Activated T-cell treated with anti-CD3 and anti-CD28 coated beads, Interleukin-2, amount 50 U/mL, for 4 hours (primary cell): ENCODE results near the gene OR8K3. TPM values are rescaled to one million over a fixed set of nuclear protein-coding genes. Genes with fewer than 3 reads are reported as not detected.

Experiments
- ATAC-seq, 2 donors: fragments of 200-7000 bp; cut with Tn5 transposase; one replicate each; pipeline ENCODE4 v1.10.0; 2021
- DNase-seq: peaks from one replicate; pipeline ENCODE4 v3.0.0-alpha.2; 2020
- H3K27me3 Mint-ChIP-seq: one replicate; pipeline ENCODE4 v1.8.0; 2021; ENCODE audit warnings: low read depth, mixed read lengths
- H3K36me3 Mint-ChIP-seq: one replicate; pipeline ENCODE4 v1.8.0; 2022; ENCODE audit warnings: mixed read lengths; ENCODE audit not compliant: insufficient read depth
- H3K4me1 Mint-ChIP-seq: one replicate; pipeline ENCODE4 v1.8.0; 2021; ENCODE audit warnings: low read depth, mixed read lengths
- H3K4me3 Mint-ChIP-seq: one replicate; pipeline ENCODE4 v1.8.0; 2021; ENCODE audit warnings: mild to moderate bottlenecking, moderate library complexity, mixed read lengths
- H3K9me3 Mint-ChIP-seq: one replicate; pipeline ENCODE4 v1.8.0; 2021; ENCODE audit warnings: mixed read lengths
- total RNA-seq, 3 donors: library from RNA; stranded (reverse); gene quantifications; one replicate each; pipeline ENCODE4 v1.2.1, GENCODE V29; 2021

OR8K3 gene
- not detected for total RNA-seq

DNA sequence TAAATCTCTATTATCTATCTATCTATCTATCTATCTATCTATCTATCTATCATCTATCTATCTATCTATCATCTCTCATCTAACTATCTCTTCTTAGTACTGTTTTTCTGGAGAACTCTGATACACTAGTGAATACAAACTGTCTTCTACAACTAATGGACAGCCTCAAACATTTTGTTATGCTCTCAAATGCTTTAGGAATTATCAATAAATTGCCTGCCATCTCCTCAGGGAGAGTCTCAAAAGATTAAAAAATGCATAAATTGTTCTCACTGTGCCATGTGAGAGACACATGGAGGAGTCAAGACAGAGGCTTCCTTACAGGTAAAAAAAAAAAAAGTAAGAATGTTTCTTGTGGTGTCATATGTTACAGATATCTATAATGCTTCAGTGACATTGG lies at the start of gene OR8K3:
OR8K3 (plus strand) TSS at position 301 of the 400 bp plus-strand sequence. CDS start 3,163 bp downstream, outside the sequence.
- H3K27me3 Mint-ChIP-seq, result no peaks in the 10 kb centered on the region
- peaks cover 17% of the 10 kb centered on the region for H3K9me3 Mint-ChIP-seq
- H3K4me1 Mint-ChIP-seq, result no peaks in the 10 kb centered on the region
- DNase-seq (no peak), ATAC-seq (no peak)
- no peak within 1 kb of the TSS for H3K4me3 Mint-ChIP-seq
- H3K36me3 Mint-ChIP-seq, result no peaks in the 10 kb centered on the region

DNA sequence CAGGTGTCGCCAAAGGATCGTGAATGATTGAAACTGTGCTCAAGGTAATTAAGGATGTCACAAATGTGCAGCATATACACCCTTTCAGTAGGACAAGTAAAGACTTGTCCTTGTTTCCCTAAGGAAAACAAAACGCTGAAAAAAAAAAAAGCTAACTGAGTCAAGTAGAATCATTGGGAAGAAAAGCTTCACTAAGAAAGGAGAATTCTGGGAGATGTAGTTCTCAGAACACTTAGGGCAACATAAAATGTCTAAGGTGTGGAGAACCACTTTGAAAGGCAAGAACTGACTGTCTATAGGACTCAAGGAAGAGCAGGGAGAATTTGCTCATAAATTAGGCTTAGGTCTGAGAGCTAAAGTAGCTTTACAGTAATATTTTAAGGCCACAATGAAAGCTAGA lies 43.9 kb upstream of the OR8K3 start:
- DNase-seq (no peak), ATAC-seq (no peak)
- peaks cover 35% of the 10 kb centered on the region for H3K9me3 Mint-ChIP-seq
- H3K36me3 Mint-ChIP-seq, result no peaks in the 10 kb centered on the region
- H3K4me3 Mint-ChIP-seq, result no peak overlapping the region
- H3K4me1 Mint-ChIP-seq, result no peaks in the 10 kb centered on the region
- no peaks in the 10 kb centered on the region for H3K27me3 Mint-ChIP-seq

DNA sequence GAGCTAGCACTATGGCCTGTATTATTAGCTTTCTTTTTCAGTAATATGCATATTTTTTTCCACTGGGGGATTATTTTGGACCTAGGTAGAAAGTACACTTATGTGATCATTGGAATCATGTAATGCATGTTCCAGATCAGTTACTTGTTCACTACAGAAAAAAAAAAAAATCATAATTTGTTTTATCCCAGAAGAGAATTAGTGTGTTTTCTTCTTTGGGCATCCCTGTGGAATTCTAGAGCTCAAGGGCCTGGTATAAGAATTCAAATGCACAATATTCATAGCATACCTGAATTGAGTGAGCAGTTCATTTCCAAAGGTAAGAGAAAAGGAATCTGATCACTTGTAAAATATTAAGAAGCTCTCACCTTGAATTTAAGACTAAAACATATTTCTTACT lies 41.1 kb upstream of the OR8K3 start, which contains the start of gene OR5T1:
OR5T1 (plus strand) TSS at position 301 of the 400 bp plus-strand sequence. CDS start 1,485 bp downstream, outside the sequence.
- DNase-seq (no peak), ATAC-seq (no peak)
- no peaks in the 10 kb centered on the region for H3K4me1 Mint-ChIP-seq

DNA sequence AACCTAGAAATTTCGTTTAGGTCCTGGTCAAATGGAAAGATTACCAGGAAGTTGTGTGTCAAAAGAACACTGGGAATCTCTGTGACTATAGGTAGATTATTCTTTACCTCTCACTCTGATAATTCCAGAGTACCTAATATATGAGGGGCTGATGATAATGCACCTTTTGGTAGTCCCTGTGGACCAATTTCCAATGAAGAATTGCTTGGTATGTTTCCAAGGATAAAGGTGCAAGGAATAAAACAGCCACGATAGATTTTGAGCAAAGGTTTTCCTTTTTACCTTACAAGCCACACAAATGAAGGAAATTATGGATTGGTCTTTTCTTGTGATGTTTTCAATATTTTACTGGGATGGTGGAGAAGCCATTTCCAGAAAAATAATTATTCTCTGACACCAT lies 22.8 kb upstream of the OR8K3 start, which contains the start of gene OR8H1:
OR8H1 (minus strand) TSS at position 101 of the 400 bp plus-strand sequence. CDS start 1,192 bp downstream, outside the sequence.
- DNase-seq, result no peak
- Mint-ChIP-seq H3K4me3 (no peak within 1 kb of the TSS), H3K4me1 (no peaks in the 10 kb centered on the region), H3K9me3 (peaks cover 22% of the 10 kb centered on the region), H3K36me3 (no peaks in the 10 kb centered on the region), H3K27me3 (no peaks in the 10 kb centered on the region)
- ATAC-seq, result no peak

More for the DNA sequence above, 41.1 kb upstream of the OR8K3 start, which contains the start of gene OR5T1:
- no peaks in the 10 kb centered on the region for H3K36me3 Mint-ChIP-seq
- H3K27me3 Mint-ChIP-seq, result no peaks in the 10 kb centered on the region
- H3K9me3 Mint-ChIP-seq, result peaks cover 34% of the 10 kb centered on the region
- no peak within 1 kb of the TSS for H3K4me3 Mint-ChIP-seq

DNA sequence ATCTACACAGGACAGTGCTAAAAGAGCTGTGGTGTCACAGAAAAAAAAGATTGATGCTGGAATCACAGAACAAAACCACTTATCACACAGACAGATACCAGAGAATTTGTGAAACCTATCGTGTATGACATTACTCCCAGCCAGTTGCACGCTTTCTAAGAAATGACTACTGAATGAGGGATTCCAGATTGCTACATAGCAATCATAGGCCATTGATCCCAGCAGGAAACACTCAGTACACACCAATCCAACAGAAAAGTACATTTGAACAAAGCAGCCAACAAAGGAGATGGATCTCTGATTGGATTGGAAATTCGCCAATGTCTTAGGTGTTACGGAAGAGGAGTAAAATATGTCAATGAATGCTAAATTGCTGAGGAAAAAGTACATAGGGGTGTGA lies 18.0 kb upstream of the OR8K3 start:
- H3K4me1 Mint-ChIP-seq, result no peaks in the 10 kb centered on the region
- peaks cover 19% of the 10 kb centered on the region for H3K9me3 Mint-ChIP-seq
- H3K36me3 Mint-ChIP-seq, result no peaks in the 10 kb centered on the region
- H3K4me3 Mint-ChIP-seq, result no peak overlapping the region
- no peaks in the 10 kb centered on the region for H3K27me3 Mint-ChIP-seq
- ATAC-seq, result no peak
- DNase-seq, result no peak

DNA sequence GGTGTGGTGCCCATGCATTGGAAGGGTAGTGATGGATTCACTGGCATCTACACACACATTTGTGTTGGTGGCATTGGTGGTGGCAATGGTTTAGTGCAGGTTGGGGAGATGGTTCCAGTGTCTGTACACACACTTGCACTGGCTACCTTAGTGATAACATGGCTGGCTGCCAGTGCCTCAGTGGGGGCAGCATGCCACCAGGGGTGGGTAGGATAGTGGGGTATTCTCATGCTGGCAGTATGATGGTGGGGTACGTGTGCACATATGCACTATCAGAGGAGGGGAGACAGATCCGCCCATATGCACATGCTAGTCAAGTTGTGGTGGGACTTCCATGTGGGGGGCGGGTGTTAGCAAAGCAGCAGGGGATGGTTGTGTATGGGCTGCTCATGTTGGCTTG lies 7.1 kb upstream of the OR8K3 start:
- Mint-ChIP-seq H3K9me3 (peaks cover 29% of the 10 kb centered on the region), H3K4me3 (no peak overlapping the region), H3K27me3 (no peaks in the 10 kb centered on the region), H3K36me3 (no peaks in the 10 kb centered on the region), H3K4me1 (no peaks in the 10 kb centered on the region)
- ATAC-seq (no peak), DNase-seq (no peak)

DNA sequence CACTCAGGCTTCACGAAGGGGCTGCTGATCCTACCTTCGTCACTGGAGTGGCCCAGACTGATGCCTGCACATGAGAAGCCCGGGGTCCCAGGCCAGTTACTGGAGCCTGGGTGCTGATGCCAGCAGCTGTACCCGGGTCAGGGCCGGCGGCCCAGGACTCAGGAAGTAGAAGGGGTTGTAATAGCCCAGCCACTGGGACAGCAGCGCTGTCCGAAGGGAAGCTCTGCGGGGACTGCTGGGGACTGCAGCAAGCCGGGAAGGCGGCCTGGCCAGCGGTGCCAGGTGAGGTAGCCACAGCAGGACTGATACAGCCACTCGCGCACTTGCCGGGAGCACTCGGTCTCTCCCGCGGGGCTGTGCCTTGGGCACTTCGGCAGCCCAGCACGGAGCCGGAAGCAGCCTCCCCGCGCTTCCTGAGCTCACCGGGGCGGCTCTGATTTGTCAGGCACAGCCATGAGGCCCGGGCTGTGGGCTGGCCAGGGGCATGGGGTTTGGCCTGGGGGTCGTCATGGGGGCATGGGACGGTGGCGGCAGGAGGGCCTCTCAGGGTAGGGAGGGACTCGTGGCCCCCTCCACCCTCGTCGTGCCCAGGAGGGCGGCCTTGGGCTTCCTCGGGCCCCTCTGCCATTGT lies 17.0 kb downstream of the OR8K3 start:
- Mint-ChIP-seq H3K27me3 (no peaks in the 10 kb centered on the region), H3K9me3 (peaks cover 4% of the 10 kb centered on the region), H3K4me3 (no peak overlapping the region), H3K36me3 (no peaks in the 10 kb centered on the region), H3K4me1 (no peaks in the 10 kb centered on the region)
- no peak for DNase-seq
- ATAC-seq, result no peak

DNA sequence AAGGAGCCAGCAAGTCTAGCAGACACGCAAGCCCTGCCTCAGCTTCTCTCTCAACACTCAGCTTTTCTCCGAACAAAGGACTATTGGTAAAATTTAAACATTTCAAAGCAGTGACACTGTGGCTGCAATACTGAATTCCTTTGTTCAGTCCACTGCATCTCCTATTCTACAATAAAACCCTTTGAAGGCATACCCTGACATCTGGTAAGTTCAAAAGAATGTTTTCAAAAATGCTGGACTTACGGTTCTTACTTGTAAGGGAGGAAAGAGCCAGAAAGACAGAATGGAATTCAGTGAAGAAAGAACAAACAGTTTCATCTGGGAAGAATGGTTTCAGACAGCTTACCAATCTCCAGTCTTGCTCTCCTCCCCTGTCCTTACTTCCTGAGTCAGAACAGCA lies 18.2 kb downstream of the OR8K3 start:
- ATAC-seq (no peak), DNase-seq (no peak)
- Mint-ChIP-seq H3K4me3 (no peak overlapping the region), H3K27me3 (no peaks in the 10 kb centered on the region), H3K36me3 (no peaks in the 10 kb centered on the region), H3K9me3 (peaks cover 4% of the 10 kb centered on the region), H3K4me1 (no peaks in the 10 kb centered on the region)

DNA sequence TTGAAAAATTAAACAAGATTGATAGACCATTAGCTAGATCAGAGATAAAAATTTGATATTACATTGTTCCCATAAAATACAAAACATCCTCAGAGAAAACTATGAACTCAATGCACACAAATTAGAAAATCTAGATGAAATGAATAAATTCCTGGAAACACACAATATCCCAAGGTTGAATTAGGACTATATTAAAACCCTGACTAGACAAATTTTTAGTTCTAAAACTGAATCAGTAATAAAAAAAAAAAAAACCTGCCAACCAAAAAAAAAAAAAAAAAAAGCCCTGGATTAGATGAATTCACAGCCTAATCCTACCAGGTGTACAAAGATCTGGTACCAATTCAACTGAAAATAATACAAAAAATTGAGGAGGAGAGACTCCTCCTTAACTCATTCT lies 25.3 kb downstream of the OR8K3 start:
- Mint-ChIP-seq H3K4me1 (no peaks in the 10 kb centered on the region), H3K4me3 (no peak overlapping the region), H3K36me3 (no peaks in the 10 kb centered on the region), H3K27me3 (no peaks in the 10 kb centered on the region), H3K9me3 (peaks cover 16% of the 10 kb centered on the region)
- DNase-seq (no peak), ATAC-seq (no peak)

DNA sequence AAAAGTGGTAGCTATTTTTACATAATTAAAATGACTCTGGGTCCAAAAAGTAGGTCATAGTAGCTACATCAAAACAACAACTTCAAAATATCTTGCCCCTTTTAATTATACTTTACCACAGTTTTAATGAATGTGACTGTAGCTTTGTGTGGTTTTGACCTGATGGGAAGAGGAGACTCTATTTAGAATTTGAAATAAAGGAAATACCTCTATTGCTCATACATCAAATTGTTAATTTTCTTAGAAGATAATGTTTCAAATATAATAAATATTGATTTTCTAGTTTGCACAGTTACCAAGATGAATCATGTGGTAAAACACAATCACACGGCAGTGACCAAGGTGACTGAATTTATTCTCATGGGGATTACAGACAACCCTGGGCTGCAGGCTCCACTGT lies 30.8 kb downstream of the OR8K3 start, which contains the start of gene OR8K1:
OR8K1 (plus strand) TSS at position 301 of the 400 bp plus-strand sequence; CDS start at position 301, 0 bp downstream.
- peaks cover 25% of the 10 kb centered on the region for H3K9me3 Mint-ChIP-seq
- H3K27me3 Mint-ChIP-seq, result no peaks in the 10 kb centered on the region
- ATAC-seq, result no peak

DNA sequence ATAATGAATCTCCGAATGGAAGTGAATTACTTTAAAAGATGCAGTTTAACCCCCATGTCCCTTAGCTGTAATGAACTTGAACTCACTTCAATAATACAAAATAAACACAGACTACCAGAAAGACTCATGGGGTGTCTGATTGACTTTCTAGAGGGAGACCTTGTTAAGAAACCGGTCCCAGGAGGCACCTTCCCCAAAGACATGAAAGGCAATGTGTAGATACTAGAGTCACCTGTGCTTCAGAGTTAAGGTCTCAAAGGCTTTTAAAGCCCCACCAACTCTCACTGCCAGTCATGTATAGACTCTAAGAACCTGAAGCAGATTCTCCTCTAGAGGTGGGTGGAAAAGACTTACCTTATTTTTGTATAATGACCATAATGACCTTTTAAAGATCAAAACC lies 39.0 kb downstream of the OR8K3 start, which contains the start of gene OR8J1:
OR8J1 (plus strand) TSS at position 301 of the 400 bp plus-strand sequence. CDS start 5,956 bp downstream, outside the sequence.
- ATAC-seq, result no peak
- Mint-ChIP-seq H3K4me1 (no peaks in the 10 kb centered on the region), H3K27me3 (no peaks in the 10 kb centered on the region), H3K36me3 (no peaks in the 10 kb centered on the region), H3K4me3 (no peak within 1 kb of the TSS), H3K9me3 (peaks cover 8% of the 10 kb centered on the region)
- DNase-seq, result no peak

More for the DNA sequence above, 30.8 kb downstream of the OR8K3 start, which contains the start of gene OR8K1:
- no peak for DNase-seq
- no peaks in the 10 kb centered on the region for H3K36me3 Mint-ChIP-seq
- H3K4me3 Mint-ChIP-seq, result no peak within 1 kb of the TSS
- H3K4me1 Mint-ChIP-seq, result no peaks in the 10 kb centered on the region

Other genes with a start within 250 kb of the OR8K3 start
- gene OR8I2, start 221.8 kb upstream of the OR8K3 start, total RNA-seq, result not detected
- gene OR8H2, start 211.5 kb upstream of the OR8K3 start, total RNA-seq, result not detected
- gene OR8H3, start 192.8 kb upstream of the OR8K3 start, total RNA-seq, result not detected
- not detected for gene OR8J3, start 174.9 kb upstream of the OR8K3 start, total RNA-seq
- gene OR8K5, start 154.8 kb upstream of the OR8K3 start, total RNA-seq, result not detected
- gene OR5J2, start 138.5 kb upstream of the OR8K3 start, total RNA-seq, result not detected
- gene OR5T2, start 80.9 kb upstream of the OR8K3 start, total RNA-seq, result not detected
- not detected for gene OR5T3, start 62.9 kb upstream of the OR8K3 start, total RNA-seq
- not detected for gene OR5T1, start 41.0 kb upstream of the OR8K3 start, total RNA-seq
- gene OR8H1, start 22.9 kb upstream of the OR8K3 start, total RNA-seq, result not detected
- gene OR8K1, start 30.9 kb downstream of the OR8K3 start, total RNA-seq, result not detected
- not detected for gene OR8J1, start 39.1 kb downstream of the OR8K3 start, total RNA-seq
- gene OR8U1, start 60.5 kb downstream of the OR8K3 start, total RNA-seq, result not detected
- not detected for gene OR5AL1, start 97.6 kb downstream of the OR8K3 start, total RNA-seq
- not detected for gene OR5M3, start 158.2 kb downstream of the OR8K3 start, total RNA-seq
- gene OR5M8, start 176.2 kb downstream of the OR8K3 start, total RNA-seq, result not detected
- gene OR5M11, start 228.1 kb downstream of the OR8K3 start, total RNA-seq, result not detected